ENCODE data around the gene GALK1.

Gene GALK1

DNA sequence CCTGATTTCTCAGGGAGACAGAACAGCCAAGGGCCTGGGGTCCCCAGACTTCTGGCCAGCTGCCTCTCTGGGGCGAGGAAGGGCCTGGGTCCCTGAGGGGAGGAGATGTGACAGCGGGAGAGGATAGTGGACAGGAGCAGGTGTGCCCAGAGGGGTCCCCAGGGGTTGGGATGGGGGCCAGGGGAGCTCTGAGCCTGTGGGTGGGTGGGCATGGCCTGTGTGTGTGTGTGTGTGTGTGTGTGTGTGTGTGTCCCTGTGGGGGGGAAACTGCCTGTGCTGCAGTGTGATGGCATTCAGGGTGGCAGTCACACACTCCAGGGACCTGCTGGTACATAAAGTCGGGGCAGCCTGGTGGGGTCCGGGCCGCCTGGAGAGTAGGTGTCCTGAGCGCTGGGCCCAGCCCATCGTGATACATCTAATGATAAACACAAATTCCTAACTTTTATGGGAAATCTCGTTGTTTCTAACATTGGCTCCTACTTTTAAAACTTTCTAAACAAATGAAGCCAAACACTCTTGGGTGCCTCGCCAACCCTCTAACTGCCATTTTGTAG is 42.4 kb downstream of the GALK1 start:
- DNase-seq, result no peak

- no peak for DNase-seq
Measured at GRCh38 chr17:75722076-75722475, 42.9 kb downstream of the GALK1 start.

DNA sequence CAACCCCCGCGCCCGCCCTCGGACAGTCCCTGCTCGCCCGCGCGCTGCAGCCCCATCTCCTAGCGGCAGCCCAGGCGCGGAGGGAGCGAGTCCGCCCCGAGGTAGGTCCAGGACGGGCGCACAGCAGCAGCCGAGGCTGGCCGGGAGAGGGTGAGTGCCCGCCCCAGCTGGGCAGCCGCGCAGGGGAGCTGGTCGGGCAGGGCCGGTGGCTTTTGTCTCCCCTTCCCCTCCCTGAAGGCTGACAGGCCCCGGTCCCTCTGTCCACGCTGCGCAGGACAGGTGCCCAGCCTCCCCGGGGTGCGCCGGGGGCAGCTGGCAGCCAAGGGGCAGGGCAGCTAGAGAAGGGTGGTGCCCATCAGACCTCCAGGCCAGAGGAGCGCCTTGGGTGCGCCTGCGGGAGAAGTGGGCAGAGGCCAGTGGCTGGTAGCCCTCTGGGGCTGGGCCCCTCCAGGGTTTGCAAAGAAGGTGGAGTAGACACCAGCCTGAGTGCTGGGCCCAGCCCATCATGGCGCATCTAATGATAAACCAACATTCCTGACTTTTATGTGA is 43.5 kb downstream of the GALK1 start:
- DNase-seq, result no peak

- DNase-seq, result peak; percentile 31
Measured at GRCh38 chr17:75720656-75721462, 44.1 kb downstream of the GALK1 start, which contains the start of gene ITGB4. Gene ITGB4, plus strand, starts transcription at chr17:75721459. Its CDS starts 3,245 bp downstream, at chr17:75724704.

DNA sequence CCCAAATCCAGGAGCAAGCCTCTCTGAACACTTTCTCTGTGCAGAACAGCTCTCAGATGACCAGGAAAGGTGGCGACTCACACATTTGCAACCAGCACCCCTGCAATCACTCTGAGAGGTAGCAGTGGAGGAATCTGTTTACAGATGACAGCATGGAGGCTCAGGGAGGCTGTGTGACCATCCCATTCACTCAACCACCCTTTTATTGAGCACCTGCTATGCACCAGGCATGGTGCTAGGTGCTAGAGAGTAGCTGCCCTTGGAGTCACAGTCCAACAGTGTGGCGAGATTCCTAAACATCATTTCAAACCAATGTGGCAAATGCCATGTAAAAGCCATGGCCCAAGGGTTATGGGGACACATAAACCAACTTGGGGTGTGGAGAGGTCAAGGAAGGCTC is 45.3 kb downstream of the GALK1 start:
- no peak for DNase-seq

DNA sequence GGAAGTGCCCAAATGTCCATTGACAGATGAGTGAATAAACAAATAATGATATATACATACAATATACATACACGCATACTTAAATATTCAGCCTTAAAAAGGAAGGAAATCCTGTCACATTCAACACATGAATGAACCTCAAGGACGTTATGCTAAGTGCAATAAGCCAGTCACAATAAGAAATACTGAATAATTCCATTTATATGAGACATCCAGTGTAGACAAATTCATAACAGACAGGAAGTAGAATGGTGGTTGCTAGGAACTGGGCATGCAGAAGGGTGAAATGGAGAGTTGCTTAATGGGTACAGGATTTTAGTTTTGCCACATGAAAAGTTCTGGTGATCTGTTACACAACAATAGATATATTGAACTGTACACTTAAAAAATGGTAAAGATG is 52.5 kb downstream of the GALK1 start:
- DNase-seq, result no peak
